ENCODE data around the gene ZG16.

ZG16 gene

DNA sequence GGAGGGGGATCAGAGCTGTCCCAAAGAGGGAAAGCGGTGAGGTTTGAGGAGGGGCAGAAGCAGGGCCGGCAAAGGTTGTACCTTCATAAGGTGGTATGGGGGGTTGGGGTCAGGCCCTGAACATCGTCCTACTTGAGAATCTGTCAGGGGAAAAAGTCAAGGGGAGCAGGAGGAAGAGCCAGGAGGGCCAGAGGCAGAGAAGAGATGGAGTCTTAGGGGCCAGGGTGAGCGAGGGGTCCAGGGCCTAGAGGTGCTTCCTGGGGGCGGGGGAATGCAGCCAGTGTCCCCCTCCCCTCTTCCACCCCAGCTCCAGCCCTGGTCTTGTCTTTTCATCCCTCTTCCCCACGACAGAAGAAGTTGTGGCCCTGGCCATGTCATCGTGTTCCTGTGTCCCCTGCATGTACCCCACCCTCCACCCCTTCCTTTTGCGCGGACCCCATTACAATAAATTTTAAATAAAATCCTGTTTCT, 32.7 kb downstream of the ZG16 start:
- DNase-seq: no peak

DNA sequence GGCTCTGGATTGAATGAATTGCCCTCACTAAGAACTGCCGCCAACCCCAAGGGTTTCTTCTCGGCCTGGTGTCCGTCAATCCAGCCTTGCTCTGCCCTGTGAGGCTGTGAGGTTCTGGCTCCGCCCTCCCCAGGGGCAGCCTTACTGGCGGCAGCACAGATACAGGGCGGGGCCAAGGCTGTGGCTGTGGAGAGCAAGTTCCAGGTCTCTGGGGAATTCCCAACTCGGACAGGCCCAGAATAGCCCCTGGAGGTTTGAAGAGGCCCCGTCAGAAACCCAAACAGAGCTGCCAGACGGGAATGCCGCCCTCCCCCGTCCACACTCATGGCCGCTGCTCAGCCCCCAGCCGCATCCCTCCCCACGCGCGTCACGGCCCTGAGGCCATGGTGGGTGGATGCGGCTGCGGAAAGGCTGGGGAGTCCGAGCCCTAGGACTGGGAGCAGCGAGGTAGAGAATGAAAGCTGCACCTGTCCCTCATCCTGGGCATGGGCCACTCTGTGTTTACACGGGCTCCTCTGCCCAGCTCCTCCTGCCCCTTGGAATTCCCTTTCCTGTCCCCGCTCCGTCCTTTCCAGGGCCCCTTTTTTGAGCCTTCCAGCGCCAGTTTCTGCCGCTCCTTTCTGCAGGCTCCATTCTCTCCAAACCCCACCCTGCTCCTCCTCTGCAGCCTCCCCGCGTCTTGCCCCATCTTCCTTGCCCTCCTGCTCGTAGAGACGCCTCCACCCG, 33.3 kb downstream of the ZG16 start:
- DNase-seq: peak; percentile 50

DNA sequence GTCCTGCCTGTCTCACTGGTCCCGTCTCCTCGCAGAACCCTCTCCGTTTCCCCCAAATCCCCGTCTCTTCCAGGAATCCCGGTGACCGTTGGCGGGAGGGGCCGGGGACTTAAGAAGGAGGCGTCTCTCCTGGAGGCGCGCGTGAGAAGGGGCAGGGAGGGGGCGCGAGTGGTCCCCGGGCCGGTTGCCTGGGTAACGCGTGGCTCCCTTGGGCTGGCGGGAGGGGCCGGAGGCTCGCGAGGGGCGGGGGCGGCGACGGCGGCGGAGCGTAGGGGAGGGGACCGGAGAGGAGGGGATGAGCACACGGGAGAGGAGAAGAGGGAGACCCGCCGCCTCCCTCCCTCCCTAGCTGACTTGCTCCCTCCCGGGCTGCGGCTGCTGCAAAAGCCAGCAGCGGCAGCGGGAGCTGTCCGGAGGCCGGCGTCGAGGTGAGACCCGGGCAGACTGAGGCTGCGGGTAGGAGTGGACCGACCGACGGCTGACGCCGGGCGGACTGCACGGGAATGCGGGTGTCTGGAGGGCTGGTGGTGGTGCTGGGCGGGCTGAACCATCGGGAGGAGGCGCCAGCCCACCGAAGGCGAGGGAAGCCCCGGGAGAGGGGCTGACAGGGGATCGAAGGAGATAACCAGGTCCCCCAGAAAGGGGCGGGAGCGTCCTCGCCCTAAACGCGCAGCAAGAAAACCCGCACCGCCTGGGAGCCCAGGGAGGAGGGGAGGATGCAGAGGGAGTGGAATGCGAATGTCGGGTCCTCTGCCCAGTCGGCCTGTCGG, 34.0 kb downstream of the ZG16 start, which contains the start of gene PRRT2:
PRRT2 (plus strand) TSS at position 298 of the 770 bp plus-strand sequence. CDS start 862 bp downstream, outside the sequence.
- DNase-seq: peak; percentile 14

DNA sequence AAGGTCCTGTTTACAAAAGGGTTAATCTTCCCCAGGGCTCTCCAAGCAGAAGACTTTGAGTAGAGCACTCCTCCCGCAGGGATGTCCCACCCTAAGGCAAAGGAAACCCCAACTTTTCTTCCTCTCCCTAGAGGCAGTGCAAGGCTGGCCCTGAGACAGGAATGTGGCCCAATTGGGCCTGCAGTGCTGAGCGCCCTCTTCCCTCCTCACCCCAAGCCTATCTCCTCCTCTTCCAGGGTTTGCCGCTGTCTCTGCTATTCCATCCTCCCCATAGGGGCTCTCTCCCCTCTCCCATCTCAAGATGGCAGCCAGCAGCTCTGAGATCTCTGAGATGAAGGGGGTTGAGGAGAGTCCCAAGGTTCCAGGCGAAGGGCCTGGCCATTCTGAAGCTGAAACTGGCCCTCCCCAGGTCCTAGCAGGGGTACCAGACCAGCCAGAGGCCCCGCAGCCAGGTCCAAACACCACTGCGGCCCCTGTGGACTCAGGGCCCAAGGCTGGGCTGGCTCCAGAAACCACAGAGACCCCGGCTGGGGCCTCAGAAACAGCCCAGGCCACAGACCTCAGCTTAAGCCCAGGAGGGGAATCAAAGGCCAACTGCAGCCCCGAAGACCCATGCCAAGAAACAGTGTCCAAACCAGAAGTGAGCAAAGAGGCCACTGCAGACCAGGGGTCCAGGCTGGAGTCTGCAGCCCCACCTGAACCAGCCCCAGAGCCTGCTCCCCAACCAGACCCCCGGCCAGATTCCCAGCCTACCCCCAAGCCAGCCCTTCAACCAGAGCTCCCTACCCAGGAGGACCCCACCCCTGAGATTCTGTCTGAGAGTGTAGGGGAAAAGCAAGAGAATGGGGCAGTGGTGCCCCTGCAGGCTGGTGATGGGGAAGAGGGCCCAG, 34.9 kb downstream of the ZG16 start:
- no peak for DNase-seq

DNA sequence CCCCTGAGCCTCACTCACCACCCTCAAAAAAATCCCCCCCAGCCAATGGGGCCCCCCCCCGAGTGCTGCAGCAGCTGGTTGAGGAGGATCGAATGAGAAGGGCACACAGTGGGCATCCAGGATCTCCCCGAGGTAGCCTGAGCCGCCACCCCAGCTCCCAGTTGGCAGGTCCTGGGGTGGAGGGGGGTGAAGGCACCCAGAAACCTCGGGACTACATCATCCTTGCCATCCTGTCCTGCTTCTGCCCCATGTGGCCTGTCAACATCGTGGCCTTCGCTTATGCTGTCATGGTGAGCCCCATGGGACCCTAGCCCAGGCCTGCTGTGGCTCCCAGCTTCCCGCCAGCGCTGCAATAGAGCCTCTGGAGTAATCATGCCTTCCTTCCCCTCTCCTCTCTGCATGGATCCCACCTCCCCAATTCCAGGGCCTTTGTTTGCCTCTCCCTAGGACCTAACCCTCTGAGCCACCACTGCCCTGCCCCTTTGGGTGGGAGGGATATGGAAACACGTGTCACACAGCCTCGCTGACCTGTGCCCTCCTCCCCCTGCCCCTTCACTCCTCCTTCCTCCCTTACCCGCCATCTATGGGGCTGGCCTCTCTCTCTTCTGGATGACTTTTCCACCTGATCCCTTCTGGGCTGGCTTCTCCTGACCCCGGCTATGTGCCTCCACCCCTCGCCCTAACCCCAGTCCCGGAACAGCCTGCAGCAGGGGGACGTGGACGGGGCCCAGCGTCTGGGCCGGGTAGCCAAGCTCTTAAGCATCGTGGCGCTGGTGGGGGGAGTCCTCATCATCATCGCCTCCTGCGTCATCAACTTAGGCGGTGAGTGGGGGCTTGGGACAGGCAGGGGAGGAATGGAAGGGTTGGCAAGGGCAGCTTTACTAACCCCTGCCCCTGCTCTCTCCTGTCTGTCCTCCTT, 35.8 kb downstream of the ZG16 start:
- DNase-seq: no peak

DNA sequence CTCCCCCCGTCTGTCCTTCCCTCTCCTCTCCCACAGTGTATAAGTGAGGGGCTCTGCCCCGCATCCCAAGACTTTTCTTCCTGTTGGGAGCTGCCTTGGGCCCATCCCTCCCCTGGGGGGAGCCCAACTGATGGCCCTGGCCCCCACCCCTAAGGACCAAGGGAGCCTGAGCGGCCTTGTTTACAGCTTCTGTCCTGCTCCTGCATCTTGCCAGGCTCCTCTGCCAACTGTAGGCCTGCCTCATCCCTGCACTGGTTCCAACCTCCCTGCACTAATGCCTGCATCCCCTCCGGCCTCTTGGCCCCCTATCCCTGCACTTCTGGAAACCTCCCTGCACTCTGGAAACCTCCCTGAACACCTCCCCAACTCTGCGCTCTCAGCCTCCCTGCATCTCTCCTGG, 36.5 kb downstream of the ZG16 start:
- no peak for DNase-seq

DNA sequence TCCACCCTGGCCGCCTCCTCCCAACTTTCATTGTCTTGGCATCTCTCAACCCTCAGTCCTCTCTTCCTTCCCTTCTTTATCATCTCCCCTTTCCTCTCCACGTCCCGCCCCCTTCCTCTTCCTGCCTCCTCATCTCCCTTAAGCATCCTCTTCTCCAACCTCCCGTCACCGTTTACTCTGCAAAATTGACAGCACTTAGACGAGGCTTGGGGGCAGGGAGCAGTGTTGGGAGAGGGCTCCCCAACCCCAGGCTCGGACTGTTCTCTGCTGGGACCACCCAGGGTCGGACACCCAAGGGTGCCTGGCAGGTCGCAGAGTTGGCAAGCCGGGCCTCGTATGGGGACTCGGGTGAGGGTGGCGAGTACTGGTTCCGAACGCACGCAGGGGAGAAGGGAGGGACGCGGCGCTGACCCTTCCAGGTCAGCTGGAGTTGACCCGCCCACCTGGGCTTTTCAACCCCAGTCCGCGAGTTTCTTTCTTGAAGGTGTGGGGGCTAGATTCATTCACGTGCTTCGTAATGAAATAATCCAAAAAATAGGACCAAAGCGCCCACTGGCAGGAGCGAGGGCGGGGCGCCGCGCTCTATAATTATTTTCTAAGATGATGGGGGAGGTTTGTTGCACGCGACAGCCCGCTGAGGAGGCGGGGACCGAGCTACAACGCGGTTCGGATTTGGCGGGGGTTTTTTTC, 37.1 kb downstream of the ZG16 start:
- DNase-seq: no peak

DNA sequence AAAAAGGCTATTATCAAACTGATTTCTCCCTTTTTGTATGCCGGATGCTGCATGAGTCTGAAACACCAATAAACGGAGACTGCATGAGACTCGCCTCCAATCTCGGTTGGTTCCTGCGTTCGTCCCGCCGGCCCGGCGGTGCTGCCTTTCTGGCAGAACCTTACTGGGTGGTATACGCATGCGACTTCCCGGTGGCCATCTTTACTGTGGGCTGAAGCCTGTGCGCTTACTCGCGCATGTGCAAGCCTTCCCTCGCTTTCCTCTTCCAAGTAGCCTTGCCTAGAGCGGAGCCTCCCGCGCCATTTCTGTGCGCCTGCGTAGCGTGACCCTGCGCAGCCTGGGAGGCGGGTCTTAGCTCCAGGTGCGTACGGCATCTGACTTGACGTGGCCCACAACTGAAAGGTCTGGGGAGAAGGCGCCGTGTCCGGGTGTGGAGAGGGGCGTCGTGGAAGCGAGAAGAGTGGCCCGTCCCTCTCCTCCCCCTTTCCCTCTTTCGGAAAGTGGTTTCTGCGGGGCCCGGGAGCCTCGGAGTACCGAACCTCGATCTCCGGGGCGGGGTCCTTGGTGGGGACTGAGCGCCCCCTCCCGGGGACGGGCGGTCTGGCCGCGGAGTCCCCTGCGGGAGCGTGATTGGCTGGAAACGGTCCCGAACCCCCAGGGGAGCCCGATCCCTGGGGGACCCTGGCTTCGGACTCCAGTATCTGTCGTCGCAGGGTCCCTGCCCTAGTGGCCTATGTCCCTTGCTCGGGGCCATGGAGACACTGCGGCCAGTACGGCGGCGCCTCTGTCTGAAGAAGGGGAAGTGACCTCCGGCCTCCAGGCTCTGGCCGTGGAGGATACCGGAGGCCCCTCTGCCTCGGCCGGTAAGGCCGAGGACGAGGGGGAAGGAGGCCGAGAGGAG, 38.0 kb downstream of the ZG16 start, which contains the start of gene PAGR1:
PAGR1 (plus strand) TSS at position 360 of the 901 bp plus-strand sequence; CDS start at position 734, 374 bp downstream.
- DNase-seq: peak; percentile 95

DNA sequence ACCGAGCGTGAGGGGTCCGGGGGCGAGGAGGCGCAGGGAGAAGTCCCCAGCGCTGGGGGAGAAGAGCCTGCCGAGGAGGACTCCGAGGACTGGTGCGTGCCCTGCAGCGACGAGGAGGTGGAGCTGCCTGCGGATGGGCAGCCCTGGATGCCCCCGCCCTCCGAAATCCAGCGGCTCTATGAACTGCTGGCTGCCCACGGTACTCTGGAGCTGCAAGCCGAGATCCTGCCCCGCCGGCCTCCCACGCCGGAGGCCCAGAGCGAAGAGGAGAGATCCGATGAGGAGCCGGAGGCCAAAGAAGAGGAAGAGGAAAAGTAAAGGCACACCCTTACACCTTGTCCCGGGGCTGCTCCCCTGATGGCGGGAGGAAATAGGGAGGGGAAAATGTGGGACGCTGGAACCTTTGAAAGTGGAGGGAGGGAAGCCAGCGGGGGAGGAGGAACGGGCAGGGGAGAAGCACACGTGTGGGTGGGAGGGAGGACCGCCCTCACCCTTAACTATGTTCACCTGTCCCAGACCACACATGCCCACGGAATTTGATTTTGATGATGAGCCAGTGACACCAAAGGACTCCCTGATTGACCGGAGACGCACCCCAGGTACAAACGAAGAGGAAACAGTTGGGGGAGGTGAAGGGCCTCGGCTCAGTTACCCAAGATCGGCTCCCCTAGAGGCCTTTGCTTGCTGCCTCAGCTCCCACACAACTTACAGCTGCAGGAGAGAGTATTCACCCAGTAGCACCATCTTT, 38.8 kb downstream of the ZG16 start:
- no peak for DNase-seq

DNA sequence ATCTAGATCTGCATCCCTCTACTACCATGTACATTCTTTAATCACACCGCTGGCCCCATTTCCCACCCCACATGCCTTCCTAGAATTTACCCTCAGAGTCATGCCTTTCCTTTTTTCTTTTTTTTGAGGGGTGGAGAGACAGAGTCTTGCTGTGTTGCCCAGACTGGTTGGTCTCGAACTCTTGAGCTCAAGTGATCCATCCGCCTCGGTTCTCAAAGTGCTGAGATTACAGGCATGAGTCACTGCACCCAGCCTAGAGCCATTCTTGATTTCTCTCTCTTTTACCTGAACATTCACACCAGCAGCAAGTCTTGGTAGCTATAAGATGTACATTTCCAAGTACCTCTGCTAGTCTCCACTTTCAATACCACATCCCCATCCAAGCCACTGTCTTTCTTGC, 40.0 kb downstream of the ZG16 start:
- DNase-seq: no peak

DNA sequence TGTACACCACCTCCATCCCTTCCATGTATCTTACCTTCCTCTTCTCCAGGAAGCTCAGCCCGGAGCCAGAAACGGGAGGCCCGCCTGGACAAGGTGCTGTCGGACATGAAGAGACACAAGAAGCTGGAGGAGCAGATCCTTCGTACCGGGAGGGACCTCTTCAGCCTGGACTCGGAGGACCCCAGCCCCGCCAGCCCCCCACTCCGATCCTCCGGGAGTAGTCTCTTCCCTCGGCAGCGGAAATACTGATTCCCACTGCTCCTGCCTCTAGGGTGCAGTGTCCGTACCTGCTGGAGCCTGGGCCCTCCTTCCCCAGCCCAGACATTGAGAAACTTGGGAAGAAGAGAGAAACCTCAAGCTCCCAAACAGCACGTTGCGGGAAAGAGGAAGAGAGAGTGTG, 41.5 kb downstream of the ZG16 start:
- DNase-seq: no peak

DNA sequence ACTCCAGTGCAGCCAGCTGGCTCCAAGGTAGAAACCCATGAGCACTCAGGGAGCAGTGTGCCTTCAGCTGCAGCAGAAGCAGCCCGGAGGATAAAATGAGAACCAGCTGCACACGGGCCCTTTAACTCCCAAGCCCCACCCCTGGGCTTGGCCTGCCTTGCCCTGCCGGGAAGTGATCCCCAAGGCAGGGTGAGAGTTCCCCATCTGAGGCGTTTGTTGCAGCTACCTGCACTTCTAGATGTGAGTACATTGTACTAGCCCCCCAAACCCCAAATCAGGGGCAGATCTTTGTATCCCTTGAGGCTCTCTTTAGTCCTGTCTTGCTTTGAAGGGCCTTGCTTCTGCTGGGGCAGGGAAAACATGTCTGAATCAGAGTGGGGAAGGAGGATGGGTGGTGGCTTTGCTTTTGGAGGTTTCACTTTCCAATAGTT, 42.2 kb downstream of the ZG16 start, which contains the start of gene MVP:
MVP (plus strand) TSS at position 192 of the 431 bp plus-strand sequence. CDS start 10,088 bp downstream, outside the sequence.
- no peak for DNase-seq

DNA sequence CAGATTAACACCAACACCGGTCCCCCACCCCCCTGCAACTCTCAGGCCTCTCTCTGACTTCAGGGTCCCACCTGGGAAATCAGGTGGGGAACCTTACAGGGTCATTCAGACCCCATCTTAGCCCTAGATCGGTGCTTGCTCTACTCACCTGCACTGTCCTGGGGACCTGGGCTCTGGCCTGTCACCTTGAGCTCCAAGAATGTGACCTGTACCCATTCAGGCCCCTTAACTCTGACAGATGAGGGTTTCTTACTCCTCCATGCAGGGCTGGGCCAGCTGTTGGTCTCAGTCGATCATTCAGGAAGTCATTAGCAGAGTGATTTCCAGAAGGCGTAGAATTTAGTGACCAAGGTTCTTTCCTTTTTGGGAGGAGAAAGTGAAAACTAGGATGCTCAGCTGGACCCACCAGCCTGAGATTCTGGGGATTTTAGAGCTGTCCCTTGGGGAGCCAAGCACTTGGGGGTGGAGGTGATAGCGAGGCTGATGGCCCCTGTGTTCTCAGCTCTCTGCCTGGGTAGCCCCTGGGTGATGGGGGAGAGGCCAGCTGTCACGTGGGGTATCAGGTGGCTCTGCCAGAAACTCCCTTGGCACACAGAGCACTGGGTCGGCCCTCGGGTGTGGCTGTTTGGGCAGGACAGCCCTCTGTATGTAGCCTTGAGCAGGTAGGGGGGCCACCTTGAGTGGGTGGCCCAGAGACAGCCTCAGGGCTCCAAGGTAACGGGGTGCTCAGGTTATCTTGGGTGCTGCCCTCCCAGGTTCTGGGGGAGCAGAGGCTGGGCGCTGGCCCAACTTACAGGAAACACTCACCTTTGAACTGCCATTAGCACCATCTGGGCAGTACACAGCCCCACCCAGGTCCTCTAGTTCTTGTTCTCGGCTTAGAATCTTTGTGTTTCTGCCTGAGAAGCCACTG, 42.9 kb downstream of the ZG16 start:
- no peak for DNase-seq

DNA sequence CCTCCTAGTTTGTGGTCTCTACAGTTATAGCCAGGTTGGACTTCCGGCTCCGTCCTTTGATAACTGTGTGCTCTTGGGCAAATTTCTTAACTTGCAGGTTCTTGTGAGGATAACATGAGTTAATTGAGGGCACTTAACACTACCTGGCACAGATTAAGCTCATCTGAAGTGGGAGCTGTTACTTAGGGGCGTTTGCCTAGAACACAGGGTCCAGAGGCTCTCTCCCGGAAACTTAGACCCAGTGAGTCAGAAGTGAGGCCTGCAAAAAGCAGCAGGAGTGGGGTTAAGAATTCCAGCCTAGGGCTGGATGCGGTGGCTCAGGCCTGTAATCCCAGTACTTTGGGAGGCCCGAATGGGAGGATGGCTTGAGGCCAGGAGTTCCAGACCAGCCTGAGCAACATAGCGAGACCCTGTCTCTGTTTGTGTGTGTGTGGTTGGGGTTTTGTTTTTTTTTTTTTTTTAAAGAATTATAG, 43.6 kb downstream of the ZG16 start:
- DNase-seq: no peak

DNA sequence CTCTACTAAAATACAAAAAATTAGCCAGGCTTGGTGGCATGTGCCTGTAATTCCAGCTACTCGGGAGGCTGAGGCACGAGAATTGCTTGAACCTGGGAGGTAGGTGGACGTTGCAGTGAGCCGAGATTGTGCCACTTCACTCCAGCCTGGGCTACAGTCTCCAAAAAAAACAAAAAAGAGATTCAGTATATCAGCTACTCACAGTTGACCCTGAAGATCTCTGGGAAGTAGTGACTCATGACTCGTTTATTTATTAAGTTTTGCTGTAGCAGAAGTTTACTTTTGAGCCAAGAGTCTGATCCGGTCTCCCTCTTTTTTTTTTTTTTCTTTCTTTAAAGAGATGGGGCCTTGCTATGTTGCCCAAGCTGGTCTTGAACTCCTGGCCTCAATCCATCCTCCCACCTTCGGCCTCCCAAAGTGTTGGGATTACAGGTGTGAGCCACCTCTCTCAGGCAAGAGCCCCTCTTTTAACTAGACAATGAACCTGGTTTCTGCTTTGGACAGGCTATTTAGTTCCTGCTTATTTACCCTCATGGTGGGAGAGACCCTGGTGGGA, 46.6 kb downstream of the ZG16 start:
- no peak for DNase-seq

DNA sequence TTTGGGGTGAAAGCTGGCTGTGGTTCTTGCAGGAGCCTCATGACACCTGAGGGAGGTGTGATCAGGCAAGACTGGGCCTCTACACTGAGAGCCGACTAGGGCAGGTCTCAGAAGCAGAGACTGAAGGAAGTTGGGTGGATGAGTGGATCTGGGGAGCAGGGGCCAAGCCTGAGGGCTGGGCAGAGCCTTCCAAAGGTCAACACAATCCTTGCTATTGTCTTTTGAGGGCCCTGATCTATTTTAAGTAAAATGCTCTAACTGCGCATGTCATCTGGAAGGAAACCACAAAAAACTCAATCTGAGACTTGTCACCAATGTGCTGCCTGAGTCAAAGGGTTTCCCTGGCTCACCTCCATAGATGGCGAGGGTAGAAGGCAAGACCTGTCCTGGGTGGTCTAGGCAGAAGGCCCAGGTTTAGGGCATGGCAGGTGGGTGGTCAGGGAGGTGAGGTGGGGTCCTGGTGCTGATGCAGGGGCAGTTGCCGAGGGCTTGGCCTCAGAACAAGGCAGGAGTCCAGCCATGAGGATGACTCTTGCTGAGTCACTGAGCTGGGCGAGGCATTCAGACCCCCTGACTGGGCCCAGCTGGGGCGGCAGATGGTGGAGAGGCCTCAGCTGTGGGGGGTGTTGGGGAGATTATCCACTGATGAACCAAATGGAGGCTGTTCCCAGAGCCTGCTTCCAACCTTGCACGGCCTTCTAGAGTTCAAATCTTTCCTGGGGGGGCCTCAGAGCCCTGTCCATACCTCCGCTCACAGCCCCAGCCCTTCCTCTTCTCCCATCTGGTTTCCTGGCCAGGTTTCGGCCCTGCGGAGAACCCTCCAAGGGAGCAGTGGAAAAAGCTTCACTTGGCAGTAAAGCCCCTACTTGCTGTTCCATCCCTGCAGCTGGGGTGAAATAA, 47.3 kb downstream of the ZG16 start:
- no peak for DNase-seq

DNA sequence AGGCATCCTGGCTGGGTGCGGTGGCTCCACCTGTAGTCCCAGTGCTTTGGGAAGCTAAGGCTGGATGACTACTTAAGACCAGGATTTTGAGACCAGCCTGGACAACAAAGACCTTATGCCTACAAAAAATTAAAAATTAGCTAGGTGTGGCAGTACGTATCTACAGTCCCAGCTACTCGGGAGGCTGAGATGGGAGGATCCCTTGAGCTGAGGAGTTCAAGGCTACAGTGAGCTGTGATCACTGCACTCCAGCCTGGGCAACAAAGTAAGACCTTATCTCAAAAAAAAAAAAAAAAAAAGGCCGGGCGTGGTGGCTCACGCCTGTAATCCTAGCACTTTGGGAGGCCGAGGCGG, 48.3 kb downstream of the ZG16 start:
- DNase-seq: no peak

Measured in NCI-H1436 treated with DMSO at 0.1 percent for 48 hours (cell line).